Stomach (tissue), 4 donors: ENCODE results near the gene TMEM150A.

ENCODE experiments used
- CTCF ChIP-seq, 7 experiments: fragments of 450-650 bp in 4 of 7; fragments of 200-600 bp in 3 of 7; sonication (generic) in 3 of 7; IDR thresholded peaks; one replicate each; pipeline ENCODE4 v1.5.1; 2016 to 2019; ENCODE audit warnings: antibody characterized with exemption in 7 of 7, control low read depth in 2 of 7, mild to moderate bottlenecking in 1 of 7
- EP300 ChIP-seq: sonication (generic); formaldehyde crosslinking; IDR thresholded peaks from one replicate; pipeline ENCODE4 v1.6.1; 2017; ENCODE audit warnings: antibody characterized with exemption
- POLR2AphosphoS5 ChIP-seq, 3 donors: sonication (generic); formaldehyde crosslinking; IDR thresholded peaks; one replicate each; pipeline ENCODE4 v1.6.1; 2016; ENCODE audit warnings: antibody characterized with exemption in 3 of 3

GRCh38 chr2:85631316-85631715 lies 28.8 kb upstream of the TMEM150A start:
- TF ChIP-seq EP300 (no peak), CTCF (IDR thresholded peaks at IDR 0.05) (no peak), POLR2AphosphoS5 (IDR thresholded peaks at IDR 0.05) (no peak)
